ENCODE data around the gene MMP10. TPM values are rescaled to one million over a fixed set of nuclear protein-coding genes. Genes with fewer than 3 reads are reported as not detected.

MMP10 gene
- total and polyA plus RNA-seq, 2 donors (not counting 1 experiment from before 2014, with no cell fraction given): 0.17 to 0.66 TPM

GRCh38 chr11:102799681-102800340, 19.4 kb upstream of the MMP10 start:
- no peak overlapping the region for H3K27ac ChIP-seq (ENCODE audit: insufficient read depth, low read length)
- H3K9ac ChIP-seq (ENCODE audit: insufficient read depth, low read length): no peak overlapping the region
- no peak overlapping the region for H3K4me2 ChIP-seq (ENCODE audit: extremely low read depth, insufficient read depth, low read length)
- DNase-seq (ENCODE audit: low read depth in 2 of 2): no peak
- no peaks in the 10 kb centered on the region for H3K9me3 ChIP-seq (ENCODE audit: control insufficient read depth, insufficient read depth, low read depth, low read length)
- H3K4me3 ChIP-seq (replicated peaks in 1 of 4; ENCODE audit: control extremely low read depth in 1 of 4, insufficient read depth in 1 of 4, low read depth in 3 of 4, low read length in 4 of 4): no peak overlapping the region
- H2AFZ ChIP-seq (ENCODE audit: low read length): no peak overlapping the region
- no peaks in the 10 kb centered on the region for H3K79me2 ChIP-seq (ENCODE audit: control insufficient read depth, insufficient read depth, low read length)
- TF ChIP-seq CTCF (conservative IDR thresholded peaks at IDR 0.05 in 1 of 2, IDR thresholded peaks at IDR 0.05 in 1 of 2; ENCODE audit: low read depth in 1 of 2, low read length in 2 of 2) (no peak), EZH2 (IDR thresholded peaks at IDR 0.05; ENCODE audit: low read length, missing control alignments) (no peak)
- H3K36me3 ChIP-seq (ENCODE audit: control insufficient read depth, insufficient read depth, low read length): no peaks in the 10 kb centered on the region
- H4K20me1 ChIP-seq (ENCODE audit: control insufficient read depth, extremely low read depth, insufficient read depth, low read length): no peaks in the 10 kb centered on the region
- peaks cover 7% of the 10 kb centered on the region for H3K4me1 ChIP-seq (ENCODE audit: control insufficient read depth, extremely low read depth, insufficient read depth, low read length)
- no peaks in the 10 kb centered on the region for H3K27me3 ChIP-seq (ENCODE audit: control insufficient read depth, insufficient read depth, low read length)

GRCh38 chr11:102798012-102798746, 17.8 kb upstream of the MMP10 start, which contains the start of gene MMP1:
TSS of gene MMP1 (minus strand) at chr11:102798160. CDS start at chr11:102798092, 68 bp downstream.
- Histone ChIP-seq H3K27me3 (ENCODE audit: control insufficient read depth, insufficient read depth, low read length) (no peaks in the 10 kb centered on the region), H4K20me1 (ENCODE audit: control insufficient read depth, extremely low read depth, insufficient read depth, low read length) (no peaks in the 10 kb centered on the region), H3K9me3 (ENCODE audit: control insufficient read depth, insufficient read depth, low read depth, low read length) (no peaks in the 10 kb centered on the region), H3K4me2 (ENCODE audit: extremely low read depth, insufficient read depth, low read length) (peak within 1 kb of the TSS; percentile 50), H2AFZ (ENCODE audit: low read length) (no peak within 1 kb of the TSS), H3K4me1 (ENCODE audit: control insufficient read depth, extremely low read depth, insufficient read depth, low read length) (peaks cover 7% of the 10 kb centered on the region), H3K79me2 (ENCODE audit: control insufficient read depth, insufficient read depth, low read length) (no peaks in the 10 kb centered on the region), H3K4me3 (replicated peaks in 1 of 4; ENCODE audit: control extremely low read depth in 1 of 4, insufficient read depth in 1 of 4, low read depth in 3 of 4, low read length in 4 of 4) (peak within 1 kb of the TSS in 1 of 4 experiments; percentile 33), H3K27ac (ENCODE audit: insufficient read depth, low read length) (peak within 1 kb of the TSS; percentile 26), H3K9ac (ENCODE audit: insufficient read depth, low read length) (no peak within 1 kb of the TSS), H3K36me3 (ENCODE audit: control insufficient read depth, insufficient read depth, low read length) (no peaks in the 10 kb centered on the region)
- TF ChIP-seq CTCF (conservative IDR thresholded peaks at IDR 0.05 in 1 of 2, IDR thresholded peaks at IDR 0.05 in 1 of 2; ENCODE audit: low read depth in 1 of 2, low read length in 2 of 2) (no peak), EZH2 (IDR thresholded peaks at IDR 0.05; ENCODE audit: low read length, missing control alignments) (no peak)
- peak; percentile 72 to 77 for DNase-seq (ENCODE audit: low read depth in 2 of 2)

- TF ChIP-seq EZH2 (IDR thresholded peaks at IDR 0.05; ENCODE audit: low read length, missing control alignments) (no peak), CTCF (conservative IDR thresholded peaks at IDR 0.05 in 1 of 2, IDR thresholded peaks at IDR 0.05 in 1 of 2; ENCODE audit: low read depth in 1 of 2, low read length in 2 of 2) (peak; percentile 31 to 34)
- DNase-seq (ENCODE audit: low read depth in 2 of 2): peak in 1 of 2 donors; percentile 14
- Histone ChIP-seq H3K9me3 (ENCODE audit: control insufficient read depth, insufficient read depth, low read depth, low read length) (no peaks in the 10 kb centered on the region), H3K79me2 (ENCODE audit: control insufficient read depth, insufficient read depth, low read length) (no peaks in the 10 kb centered on the region), H2AFZ (ENCODE audit: low read length) (no peak overlapping the region), H3K4me1 (ENCODE audit: control insufficient read depth, extremely low read depth, insufficient read depth, low read length) (peaks cover 4% of the 10 kb centered on the region), H3K36me3 (ENCODE audit: control insufficient read depth, insufficient read depth, low read length) (no peaks in the 10 kb centered on the region), H4K20me1 (ENCODE audit: control insufficient read depth, extremely low read depth, insufficient read depth, low read length) (no peaks in the 10 kb centered on the region), H3K4me3 (replicated peaks in 1 of 4; ENCODE audit: control extremely low read depth in 1 of 4, insufficient read depth in 1 of 4, low read depth in 3 of 4, low read length in 4 of 4) (no peak overlapping the region), H3K27me3 (ENCODE audit: control insufficient read depth, insufficient read depth, low read length) (no peaks in the 10 kb centered on the region), H3K4me2 (ENCODE audit: extremely low read depth, insufficient read depth, low read length) (no peak overlapping the region), H3K9ac (ENCODE audit: insufficient read depth, low read length) (no peak overlapping the region), H3K27ac (ENCODE audit: insufficient read depth, low read length) (no peak overlapping the region)
Observed at GRCh38 chr11:102794382-102794781, 14.0 kb upstream of the MMP10 start.

Measured in fibroblast of lung (primary cell).